HCT116 (cell line): ENCODE measurements around the gene AMY2B. TPM values are rescaled to one million over a fixed set of nuclear protein-coding genes. Genes with fewer than 3 reads are reported as not detected.

Experiments
- ATAC-seq: fragments of 200-7000 bp; cut with Tn5 transposase; 2 replicates; pipeline ENCODE4 v1.9.1; 2020; ENCODE audit warnings: mild to moderate bottlenecking, moderate library complexity
- BruUV-seq: library from RNA; stranded (reverse); fragments of 400-500 nt; replicated peaks from 2 replicates; lab custom pipeline; 2021; lab: Mats Ljungman, UMichigan
- CTCF ChIA-PET: fragments of 300-600 bp; sonication (Branson Sonifier 250); formaldehyde crosslinking; loops from one replicate; lab custom pipeline; 2021; ENCODE audit warnings: antibody characterized with exemption; lab: Charles Lee
- POLR2A ChIA-PET: fragments of 300-600, 350-600 bp; sonication (Branson Sonifier 250); formaldehyde crosslinking; loops from one replicate; lab custom pipeline; 2021; ENCODE audit warnings: antibody characterized with exemption; lab: Charles Lee
- RAD21 ChIA-PET, 2 experiments: fragments of 300-600 bp; sonication (Branson Sonifier 250); formaldehyde crosslinking; loops; one replicate each; lab custom pipeline; 2023; ENCODE audit warnings: low total read pairs in 2 of 2; ENCODE audit not compliant: uncharacterized antibody in 2 of 2, unreplicated experiment in 2 of 2, low non-redundant PET in 1 of 2; lab: Charles Lee
- DNase-seq: peaks from one replicate; pipeline ENCODE4 v3.0.0-alpha.2; 2010; ENCODE audit warnings: low read depth, low spot score
- H2AFZ ChIP-seq: fragments of 200-600 bp; shearing (Covaris generic), sonication (generic); 2 replicates; pipeline ENCODE4 v1.6.1; 2017; ENCODE audit warnings: low read depth, mixed run types, mixed read lengths, antibody characterized with exemption, low read length; ENCODE audit not compliant: poor library complexity, severe bottlenecking
- H3K27ac ChIP-seq: 2 replicates; pipeline ENCODE4 v1.5.1; 2012; ENCODE audit warnings: low read depth, low read length
- H3K27me3 ChIP-seq: fragments of 200-600 bp; sonication (generic); 2 replicates; pipeline ENCODE4 v1.6.1; 2016; ENCODE audit warnings: mixed run types, low read length, mixed read lengths; ENCODE audit not compliant: insufficient read depth
- H3K36me3 ChIP-seq, 2 experiments: fragments of 200-500 bp in 1 of 2; fragments of 200-600 bp in 1 of 2; sonication (Bioruptor generic) in 1 of 2; sonication (generic) in 1 of 2; 2 replicates each; pipeline versions ENCODE4 v1.5.1 to v1.6.1; 2014 to 2016; ENCODE audit warnings: low read length in 2 of 2, inconsistent platforms in 1 of 2, mixed read lengths in 1 of 2, mixed run types in 1 of 2; ENCODE audit not compliant: insufficient read depth in 2 of 2, control insufficient read depth in 1 of 2
- H3K4me1 ChIP-seq, 2 experiments: fragments of 200-600 bp in 1 of 2; sonication (generic) in 1 of 2; 2 replicates each; pipeline versions ENCODE4 v1.5.1 to v1.6.1; 2012 to 2017; ENCODE audit warnings: low read length in 2 of 2, inconsistent platforms in 1 of 2, mild to moderate bottlenecking in 1 of 2, mixed read lengths in 1 of 2, mixed run types in 1 of 2, moderate library complexity in 1 of 2; ENCODE audit not compliant: insufficient read depth in 2 of 2, control insufficient read depth in 1 of 2
- H3K4me2 ChIP-seq: fragments of 200-600 bp; sonication (generic); 2 replicates; pipeline ENCODE4 v1.6.1; 2017; ENCODE audit warnings: mixed run types, low read length, mixed read lengths
- H3K4me3 ChIP-seq, 2 experiments: fragments of 200-600 bp in 1 of 2; sonication (generic) in 1 of 2; replicated peaks in 1 of 2; 2 replicates each; pipeline ENCODE4 v1.5.1; 2011 to 2016; ENCODE audit warnings: low read length in 2 of 2, control low read depth in 1 of 2, low read depth in 1 of 2, mild to moderate bottlenecking in 1 of 2, mixed read lengths in 1 of 2, mixed run types in 1 of 2
- H3K79me2 ChIP-seq: fragments of 200-600 bp; sonication (generic); 2 replicates; pipeline ENCODE4 v1.6.1; 2017; ENCODE audit warnings: mild to moderate bottlenecking, mixed run types, low read length, moderate library complexity, mixed read lengths; ENCODE audit not compliant: insufficient read depth
- H3K9ac ChIP-seq: fragments of 200-600 bp; sonication (generic); 2 replicates; pipeline ENCODE4 v1.6.1; 2016; ENCODE audit warnings: low read length, mixed read lengths
- H3K9me2 ChIP-seq: fragments of 200-600 bp; sonication (generic), shearing (Covaris generic); 2 replicates; pipeline ENCODE4 v1.6.1; 2017; ENCODE audit warnings: mixed run types, mild to moderate bottlenecking, moderate library complexity; ENCODE audit not compliant: insufficient read depth
- H3K9me3 ChIP-seq, 2 experiments: fragments of 200-500 bp in 1 of 2; fragments of 200-600 bp in 1 of 2; sonication (Bioruptor generic) in 1 of 2; sonication (generic) in 1 of 2; 2 replicates each; pipeline ENCODE4 v1.6.1; 2014 to 2017; ENCODE audit warnings: low read length in 2 of 2, mixed read lengths in 2 of 2, inconsistent platforms in 1 of 2, low read depth in 1 of 2, mild to moderate bottlenecking in 1 of 2, mixed run types in 1 of 2, moderate library complexity in 1 of 2; ENCODE audit not compliant: control insufficient read depth in 1 of 2, insufficient read depth in 1 of 2
- H4K20me1 ChIP-seq: fragments of 200-600 bp; sonication (generic), shearing (Covaris generic); 2 replicates; pipeline ENCODE4 v1.6.1; 2017; ENCODE audit warnings: mixed run types, mild to moderate bottlenecking, moderate library complexity; ENCODE audit not compliant: insufficient read depth
- CBX3 ChIP-seq: IDR thresholded peaks from 2 replicates; pipeline ENCODE4 v1.6.1; 2012; ENCODE audit warnings: low read depth
- CEBPB ChIP-seq: IDR thresholded peaks from 2 replicates; pipeline ENCODE4 v1.6.1; 2012; ENCODE audit warnings: low read depth
- EGR1 ChIP-seq: IDR thresholded peaks from 2 replicates; pipeline ENCODE4 v1.6.1; 2012; ENCODE audit warnings: low read depth
- ELF1 ChIP-seq: IDR thresholded peaks from 2 replicates; pipeline ENCODE4 v1.6.1; 2012; ENCODE audit warnings: low read depth, borderline replicate concordance
- EZH2 ChIP-seq: fragments of 200-600 bp; sonication (generic); IDR thresholded peaks from 2 replicates; pipeline ENCODE4 v1.6.1; 2017; ENCODE audit warnings: antibody characterized with exemption, mixed run types
- EZH2phosphoT487 ChIP-seq: fragments of 200-600 bp; IDR thresholded peaks from 2 replicates; pipeline ENCODE4 v1.6.1; 2018; ENCODE audit warnings: antibody characterized with exemption, borderline replicate concordance
- FOSL1 ChIP-seq: IDR thresholded peaks from 2 replicates; pipeline ENCODE4 v1.6.1; 2012; ENCODE audit warnings: low read depth
- POLR2A ChIP-seq: IDR thresholded peaks from 2 replicates; pipeline ENCODE4 v1.7.0; 2011; ENCODE audit warnings: borderline replicate concordance; ENCODE audit not compliant: insufficient read depth, insufficient read length; ENCODE audit errors: extremely low read depth
- POLR2AphosphoS5 ChIP-seq: IDR thresholded peaks from 2 replicates; pipeline ENCODE4 v1.6.1; 2011; ENCODE audit warnings: mild to moderate bottlenecking, low read depth, low read length, moderate library complexity
- RAD21 ChIP-seq: IDR thresholded peaks from 2 replicates; pipeline ENCODE4 v1.6.1; 2012; ENCODE audit warnings: low read depth, mild to moderate bottlenecking
- REST ChIP-seq: IDR thresholded peaks from 2 replicates; pipeline ENCODE4 v1.6.1; 2012; ENCODE audit warnings: low read depth
- SIN3A ChIP-seq: IDR thresholded peaks from 2 replicates; pipeline ENCODE4 v1.6.1; 2012; ENCODE audit warnings: low read depth
- SP1 ChIP-seq: IDR thresholded peaks from 2 replicates; pipeline ENCODE4 v1.6.1; 2012; ENCODE audit warnings: low read depth
- TCF7L2 ChIP-seq: IDR thresholded peaks from 2 replicates; pipeline ENCODE4 v1.7.0; 2011; ENCODE audit warnings: borderline replicate concordance, inconsistent platforms; ENCODE audit not compliant: insufficient read depth, insufficient read length; ENCODE audit errors: extremely low read depth
- YY1 ChIP-seq: IDR thresholded peaks from 2 replicates; pipeline ENCODE4 v1.6.1; 2011; ENCODE audit warnings: low read length, low read depth, moderate library complexity, mild to moderate bottlenecking; ENCODE audit not compliant: insufficient replicate concordance; ENCODE audit errors: extremely low read depth
- ZBTB33 ChIP-seq: IDR thresholded peaks from 2 replicates; pipeline ENCODE4 v1.6.1; 2011; ENCODE audit warnings: mild to moderate bottlenecking, low read length, moderate library complexity; ENCODE audit not compliant: insufficient replicate concordance; ENCODE audit errors: extremely low read depth
- ZNF274 ChIP-seq: fragments of 200-500 bp; sonication (Bioruptor generic); IDR thresholded peaks from 2 replicates; pipeline ENCODE4 v1.6.1; 2014; ENCODE audit warnings: mild to moderate bottlenecking, low read depth, low read length, inconsistent platforms
- intact Hi-C: fragments of 100-400 bp; cut with micrococcal nuclease; formaldehyde crosslinking; loops from 2 replicates; pipeline ENCODE4 v1.10.0; 2022
- total RNA-seq: library from RNA; stranded (reverse); gene quantifications from one replicate; pipeline ENCODE4 v1.2.1, GENCODE V29; 2021; ENCODE audit not compliant: unreplicated experiment
- TF ChIP-seq, protein P1 (sequence below): IDR thresholded peaks from 2 replicates; pipeline ENCODE4 v1.6.1; 2012
- TF ChIP-seq, protein P2 (sequence below): IDR thresholded peaks from 2 replicates; pipeline ENCODE4 v1.6.1; 2012
- TF ChIP-seq, protein P3 (sequence below), 3 experiments: fragments of 200-600 bp in 1 of 3; sonication (generic) in 1 of 3; IDR thresholded peaks in 2 of 3; conservative IDR thresholded peaks in 1 of 3; 2 replicates each; pipeline ENCODE4 v1.5.1; 2012 to 2017; ENCODE audit warnings: low read depth in 2 of 3, low read length in 2 of 3, antibody characterized with exemption in 1 of 3, borderline replicate concordance in 1 of 3, control low read depth in 1 of 3, mild to moderate bottlenecking in 1 of 3, mixed read lengths in 1 of 3, mixed run types in 1 of 3, moderate library complexity in 1 of 3; ENCODE audit not compliant: insufficient read depth in 1 of 3

Gene AMY2B
- total RNA-seq, 1 experiment from 2014 or later: 2.6 TPM

GRCh38 chr1:103561643-103562395 is 9.6 kb upstream of the AMY2B start:
- H3K4me1 ChIP-seq: no peaks in the 10 kb centered on the region
- DNase-seq (no peak), ATAC-seq (no peak)
- H3K4me3 ChIP-seq: no peak overlapping the region
- POLR2A ChIA-PET: no interaction called here
- no peak overlapping the region for H3K4me2 ChIP-seq
- no peak overlapping the region for H3K27ac ChIP-seq
- no peak overlapping the region for H2AFZ ChIP-seq
- no peaks in the 10 kb centered on the region for H4K20me1 ChIP-seq
- no peaks in the 10 kb centered on the region for H3K9me2 ChIP-seq
- H3K79me2 ChIP-seq: no peaks in the 10 kb centered on the region
- TF ChIP-seq ZBTB33 (no peak), EZH2phosphoT487 (no peak), EGR1 (no peak), YY1 (no peak), POLR2AphosphoS5 (no peak), TCF7L2 (no peak), SIN3A (no peak), CEBPB (no peak), RAD21 (no peak), SP1 (no peak), ZNF274 (no peak), ELF1 (no peak), EZH2 (no peak), FOSL1 (no peak), CBX3 (no peak), REST (no peak), POLR2A (no peak)
- TF ChIP-seq, protein P1, sequence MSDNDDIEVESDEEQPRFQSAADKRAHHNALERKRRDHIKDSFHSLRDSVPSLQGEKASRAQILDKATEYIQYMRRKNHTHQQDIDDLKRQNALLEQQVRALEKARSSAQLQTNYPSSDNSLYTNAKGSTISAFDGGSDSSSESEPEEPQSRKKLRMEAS: no peak
- TF ChIP-seq, protein P2, sequence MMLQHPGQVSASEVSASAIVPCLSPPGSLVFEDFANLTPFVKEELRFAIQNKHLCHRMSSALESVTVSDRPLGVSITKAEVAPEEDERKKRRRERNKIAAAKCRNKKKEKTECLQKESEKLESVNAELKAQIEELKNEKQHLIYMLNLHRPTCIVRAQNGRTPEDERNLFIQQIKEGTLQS: no peak
- TF ChIP-seq, protein P3, sequence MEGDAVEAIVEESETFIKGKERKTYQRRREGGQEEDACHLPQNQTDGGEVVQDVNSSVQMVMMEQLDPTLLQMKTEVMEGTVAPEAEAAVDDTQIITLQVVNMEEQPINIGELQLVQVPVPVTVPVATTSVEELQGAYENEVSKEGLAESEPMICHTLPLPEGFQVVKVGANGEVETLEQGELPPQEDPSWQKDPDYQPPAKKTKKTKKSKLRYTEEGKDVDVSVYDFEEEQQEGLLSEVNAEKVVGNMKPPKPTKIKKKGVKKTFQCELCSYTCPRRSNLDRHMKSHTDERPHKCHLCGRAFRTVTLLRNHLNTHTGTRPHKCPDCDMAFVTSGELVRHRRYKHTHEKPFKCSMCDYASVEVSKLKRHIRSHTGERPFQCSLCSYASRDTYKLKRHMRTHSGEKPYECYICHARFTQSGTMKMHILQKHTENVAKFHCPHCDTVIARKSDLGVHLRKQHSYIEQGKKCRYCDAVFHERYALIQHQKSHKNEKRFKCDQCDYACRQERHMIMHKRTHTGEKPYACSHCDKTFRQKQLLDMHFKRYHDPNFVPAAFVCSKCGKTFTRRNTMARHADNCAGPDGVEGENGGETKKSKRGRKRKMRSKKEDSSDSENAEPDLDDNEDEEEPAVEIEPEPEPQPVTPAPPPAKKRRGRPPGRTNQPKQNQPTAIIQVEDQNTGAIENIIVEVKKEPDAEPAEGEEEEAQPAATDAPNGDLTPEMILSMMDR (IDR thresholded peaks at IDR 0.05 in 2 of 3, conservative IDR thresholded peaks at IDR 0.05 in 1 of 3; ENCODE audit: borderline replicate concordance in 1 of 3, insufficient read depth in 1 of 3, low read depth in 2 of 3, low read length in 2 of 3): no peak
- intact Hi-C loops: no loop called here
- H3K9ac ChIP-seq: no peak overlapping the region
- CTCF ChIA-PET: no interaction called here
- no TSS peak for BruUV-seq
- H3K36me3 ChIP-seq: no peaks in the 10 kb centered on the region
- no peaks in the 10 kb centered on the region for H3K27me3 ChIP-seq
- RAD21 ChIA-PET: no interaction called here
- no peaks in the 10 kb centered on the region for H3K9me3 ChIP-seq
